ENCODE results near the gene ZG16.

- TF ChIP-seq CTCF (IDR thresholded peaks at IDR 0.05; ENCODE audit: low read depth, low read length, missing input control) (no peak), ATF3 (IDR thresholded peaks at IDR 0.05) (no peak), RXRA (IDR thresholded peaks at IDR 0.05) (no peak), MAX (IDR thresholded peaks at IDR 0.05) (no peak), SP1 (IDR thresholded peaks at IDR 0.05) (no peak), FOXA1 (IDR thresholded peaks at IDR 0.05) (no peak), TAF1 (conservative IDR thresholded peaks at IDR 0.05) (no peak), YY1 (IDR thresholded peaks at IDR 0.05) (no peak), RAD21 (IDR thresholded peaks at IDR 0.05) (no peak), EGR1 (IDR thresholded peaks at IDR 0.05; ENCODE audit: low read depth in 2 of 2) (no peak), REST (IDR thresholded peaks at IDR 0.05) (no peak)
Observed at GRCh38 chr16:29812754-29813643, 34.9 kb downstream of the ZG16 start.

Measured in liver (tissue), 3 donors.